ENCODE results near the gene ASB9. TPM values are rescaled to one million over a fixed set of nuclear protein-coding genes. Genes with fewer than 3 reads are reported as not detected.

The ASB9 gene
- total RNA-seq, 1 experiment from 2014 or later: not detected

GRCh38 chrX:15206306-15206705 lies 63.6 kb downstream of the ASB9 start:
- WGBS (ENCODE audit: extremely low coverage, insufficient read length, low lambda C conversion rate): no CpG with 5 or more reads among the region's 1 CpG

More at GRCh38 chrX:15206306-15206705, 63.6 kb downstream of the ASB9 start:
- Mint-ChIP-seq H3K27ac (no peak overlapping the region), H3K4me1 (no peaks in the 10 kb centered on the region), H3K4me3 (no peak overlapping the region), H3K9me3 (peaks cover 40 to 48% of the 10 kb centered on the region in 2 experiments), H3K36me3 (ENCODE audit: insufficient read depth in 1 of 3, low read depth in 3 of 3) (no peaks in the 10 kb centered on the region; a peak in 1 of 7 replicates), H3K27me3 (ENCODE audit: low read depth) (peaks cover 2% of the 10 kb centered on the region; the same call in 1 of the 2 replicates)
- Histone ChIP-seq H3K4ac (ENCODE audit: low read depth, low read length) (no peak overlapping the region), H3K23me2 (ENCODE audit: insufficient read length, low read depth, low read length, poor library complexity, severe bottlenecking) (no peaks in the 10 kb centered on the region), H2BK12ac (ENCODE audit: insufficient read length, low read depth, low read length) (no peak overlapping the region), H3K23ac (ENCODE audit: insufficient read length, low read depth, low read length) (no peak overlapping the region), H3K27ac (ENCODE audit: insufficient read length, low read depth, low read length) (no peak overlapping the region), H3K9me3 (ENCODE audit: control insufficient read depth, low read depth, low read length) (peaks cover 7% of the 10 kb centered on the region), H3K14ac (ENCODE audit: insufficient read depth, low read length) (no peak overlapping the region), H4K91ac (ENCODE audit: insufficient read length, low read depth, low read length) (no peak overlapping the region), H2BK15ac (ENCODE audit: low read depth, low read length) (no peak overlapping the region), H3K4me2 (ENCODE audit: insufficient read depth, insufficient read length, low read length) (no peak overlapping the region), H3K18ac (ENCODE audit: insufficient read length, low read depth, low read length) (no peak overlapping the region), H2BK5ac (ENCODE audit: insufficient read length, low read length) (no peak overlapping the region), H3K79me1 (ENCODE audit: insufficient read depth, low read depth, low read length, poor library complexity, severe bottlenecking) (no peaks in the 10 kb centered on the region), H3K27me3 (ENCODE audit: insufficient read depth, low read length) (no peaks in the 10 kb centered on the region), H2AFZ (ENCODE audit: low read length) (no peak overlapping the region), H4K20me1 (ENCODE audit: control insufficient read depth, insufficient read depth, insufficient read length) (no peaks in the 10 kb centered on the region), H2BK120ac (ENCODE audit: low read depth, low read length, poor library complexity, severe bottlenecking) (no peak overlapping the region), H3K56ac (ENCODE audit: insufficient read length, low read depth, low read length) (no peak overlapping the region), H3K79me2 (ENCODE audit: insufficient read depth, low read length) (no peaks in the 10 kb centered on the region), H2AK5ac (ENCODE audit: insufficient read length, low read length) (no peak overlapping the region), H3K9ac (ENCODE audit: extremely low read depth, insufficient read length, low read length) (no peak overlapping the region), H3T11ph (ENCODE audit: low read length) (no peak overlapping the region), H2BK20ac (ENCODE audit: low read depth, low read length, poor library complexity, severe bottlenecking) (no peak overlapping the region), H4K8ac (replicated peaks; ENCODE audit: insufficient read length, low read depth, low read length) (no peak overlapping the region), H3K4me1 (ENCODE audit: insufficient read depth, low read length) (no peaks in the 10 kb centered on the region), H4K5ac (ENCODE audit: insufficient read length, low read depth, low read length) (no peak overlapping the region)
- no peak for DNase-seq
- no peak for TF ChIP-seq CTCF (conservative IDR thresholded peaks at IDR 0.05)
